22Rv1 (cell line): ENCODE measurements around the gene SOCS6.

Experiments
- H3K27ac ChIP-seq: fragments of 450-650 bp; 2 replicates; pipeline ENCODE4 v1.5.1; 2017
- CTCF ChIP-seq: fragments of 450-650 bp; IDR thresholded peaks from 2 replicates; pipeline ENCODE4 v1.5.1; 2017; ENCODE audit warnings: mild to moderate bottlenecking
- ZFX ChIP-seq: fragments of 450-650 bp; IDR thresholded peaks from 2 replicates; pipeline ENCODE4 v1.6.1; 2017; ENCODE audit warnings: antibody characterized with exemption, borderline replicate concordance

The SOCS6 gene

GRCh38 chr18:70370762-70371733, 82.2 kb downstream of the SOCS6 start:
- TF ChIP-seq CTCF (no peak), ZFX (no peak)
- no peak overlapping the region for H3K27ac ChIP-seq

GRCh38 chr18:70371908-70372307, 83.1 kb downstream of the SOCS6 start:
- H3K27ac ChIP-seq, result no peak overlapping the region
- TF ChIP-seq ZFX, result no peak
- no peak for TF ChIP-seq CTCF

- TF ChIP-seq CTCF (no peak), ZFX (no peak)
- H3K27ac ChIP-seq, result no peak overlapping the region
These were observed 83.7 kb downstream of the SOCS6 start for GRCh38 chr18:70372450-70373041.

- TF ChIP-seq ZFX (no peak), CTCF (no peak)
- H3K27ac ChIP-seq, result no peak overlapping the region
These were observed 84.2 kb downstream of the SOCS6 start for GRCh38 chr18:70373042-70373519.

GRCh38 chr18:70374154-70374553, 85.3 kb downstream of the SOCS6 start:
- no peak overlapping the region for H3K27ac ChIP-seq

GRCh38 chr18:70376137-70376913, 87.5 kb downstream of the SOCS6 start:
- no peak for TF ChIP-seq ZFX
- no peak for TF ChIP-seq CTCF
- H3K27ac ChIP-seq, result peak overlapping the region; percentile 93

More at GRCh38 chr18:70374154-70374553, 85.3 kb downstream of the SOCS6 start:
- TF ChIP-seq CTCF, result no peak
- TF ChIP-seq ZFX, result no peak
